ENCODE results near the gene NFXL1. TPM values are rescaled to one million over a fixed set of nuclear protein-coding genes. Genes with fewer than 3 reads are reported as not detected.

The NFXL1 gene
- total RNA-seq, 1 experiment from 2014 or later = 22.5 TPM

GRCh38 chr4:47945930-47946726 is 31.7 kb upstream of the NFXL1 start:
- intact Hi-C loops (cut with micrococcal nuclease; ENCODE audit: unreplicated experiment) = no loop called here
- H3K27me3 Mint-ChIP-seq (ENCODE audit: insufficient read depth, unreplicated experiment) = no peaks in the 10 kb centered on the region
- POLR2A ChIA-PET = no interaction called here
- no peaks in the 10 kb centered on the region for H3K4me1 ChIP-seq
- H3K4me3 ChIP-seq (ENCODE audit: low read depth, low read length) = no peak overlapping the region
- TF ChIP-seq CTCF (IDR thresholded peaks at IDR 0.05; ENCODE audit: insufficient read depth in 1 of 2, low read depth in 1 of 2, low read length in 1 of 2, severe bottlenecking in 1 of 2, unreplicated experiment in 1 of 2) = peak; percentile 4 to 18
- no peaks in the 10 kb centered on the region for H3K36me3 Mint-ChIP-seq (ENCODE audit: insufficient read depth, unreplicated experiment)
- no peaks in the 10 kb centered on the region for H3K4me1 Mint-ChIP-seq (ENCODE audit: low read depth, unreplicated experiment)
- no peaks in the 10 kb centered on the region for H3K36me3 ChIP-seq (ENCODE audit: control insufficient read depth, insufficient read depth, low read length)
- CTCF ChIA-PET = interaction anchor here (0.7 kb wide), 1 partner anchor 13 kb away, joined by 3 read pairs; no protein-coding TSS in a partner anchor
- H3K9me3 Mint-ChIP-seq (ENCODE audit: unreplicated experiment) = no peaks in the 10 kb centered on the region
- no TSS peak for BruUV-seq (replicated peaks)
- H3K27ac Mint-ChIP-seq (ENCODE audit: unreplicated experiment) = no peak overlapping the region
- H3K9me3 ChIP-seq = no peaks in the 10 kb centered on the region
- no peaks in the 10 kb centered on the region for H3K27me3 ChIP-seq (replicated peaks; ENCODE audit: control insufficient read depth, insufficient read depth, low read length)
- DNase-seq = no peak
- no peak overlapping the region for H3K4me3 Mint-ChIP-seq (ENCODE audit: unreplicated experiment)

GRCh38 chr4:47942081-47942819 is 27.9 kb upstream of the NFXL1 start:
- H3K27ac Mint-ChIP-seq (ENCODE audit: unreplicated experiment) = no peak overlapping the region
- Histone ChIP-seq H3K4me3 (ENCODE audit: low read depth, low read length) (no peak overlapping the region), H3K4me1 (peaks cover 9% of the 10 kb centered on the region; the same call in 1 of the 2 replicates), H3K27me3 (replicated peaks; ENCODE audit: control insufficient read depth, insufficient read depth, low read length) (no peaks in the 10 kb centered on the region), H3K9me3 (no peaks in the 10 kb centered on the region), H3K36me3 (ENCODE audit: control insufficient read depth, insufficient read depth, low read length) (no peaks in the 10 kb centered on the region)
- no TSS peak for BruUV-seq (replicated peaks)
- intact Hi-C loops (cut with micrococcal nuclease; ENCODE audit: unreplicated experiment) = no loop called here
- peaks cover 19% of the 10 kb centered on the region for H3K4me1 Mint-ChIP-seq (ENCODE audit: low read depth, unreplicated experiment)
- H3K36me3 Mint-ChIP-seq (ENCODE audit: insufficient read depth, unreplicated experiment) = no peaks in the 10 kb centered on the region
- no peak overlapping the region for H3K4me3 Mint-ChIP-seq (ENCODE audit: unreplicated experiment)
- H3K9me3 Mint-ChIP-seq (ENCODE audit: unreplicated experiment) = no peaks in the 10 kb centered on the region
- H3K27me3 Mint-ChIP-seq (ENCODE audit: insufficient read depth, unreplicated experiment) = no peaks in the 10 kb centered on the region
- CTCF ChIA-PET = interaction anchor here (0.6 kb wide), 1 partner anchor 103 kb away, joined by 4 read pairs; no protein-coding TSS in a partner anchor
- POLR2A ChIA-PET = no interaction called here
- no peak for DNase-seq
- TF ChIP-seq CTCF (IDR thresholded peaks at IDR 0.05; ENCODE audit: insufficient read depth in 1 of 2, low read depth in 1 of 2, low read length in 1 of 2, severe bottlenecking in 1 of 2, unreplicated experiment in 1 of 2) = no peak

- CTCF ChIA-PET = no interaction called here
- Mint-ChIP-seq H3K36me3 (ENCODE audit: insufficient read depth, unreplicated experiment) (no peaks in the 10 kb centered on the region), H3K27ac (ENCODE audit: unreplicated experiment) (no peak overlapping the region), H3K27me3 (ENCODE audit: insufficient read depth, unreplicated experiment) (no peaks in the 10 kb centered on the region), H3K4me1 (ENCODE audit: low read depth, unreplicated experiment) (peaks cover 19% of the 10 kb centered on the region), H3K9me3 (ENCODE audit: unreplicated experiment) (no peaks in the 10 kb centered on the region), H3K4me3 (ENCODE audit: unreplicated experiment) (no peak overlapping the region)
- POLR2A ChIA-PET = no interaction called here
- Histone ChIP-seq H3K27me3 (replicated peaks; ENCODE audit: control insufficient read depth, insufficient read depth, low read length) (no peaks in the 10 kb centered on the region), H3K36me3 (ENCODE audit: control insufficient read depth, insufficient read depth, low read length) (no peaks in the 10 kb centered on the region), H3K4me3 (ENCODE audit: low read depth, low read length) (no peak overlapping the region), H3K4me1 (peaks cover 9% of the 10 kb centered on the region; the same call in 1 of the 2 replicates), H3K9me3 (no peaks in the 10 kb centered on the region)
- BruUV-seq (replicated peaks) = no TSS peak
- TF ChIP-seq CTCF (IDR thresholded peaks at IDR 0.05; ENCODE audit: insufficient read depth in 1 of 2, low read depth in 1 of 2, low read length in 1 of 2, severe bottlenecking in 1 of 2, unreplicated experiment in 1 of 2) = no peak
- intact Hi-C loops (cut with micrococcal nuclease; ENCODE audit: unreplicated experiment) = no loop called here
- peak in 1 of 2 experiments; percentile 37 for DNase-seq
Measured at GRCh38 chr4:47939456-47939855, 25.1 kb upstream of the NFXL1 start.

All from Caco-2 (cell line).